T-helper 9 cell (primary cell): ENCODE measurements around the gene SLC16A10.
"Not testable (repeated sequence)": the region's sequence is repeated elsewhere in the genome, so short reads cannot be mapped to it uniquely, and the experiment has no call there.

Experiments
- DNase-seq: peaks from one replicate; pipeline ENCODE4 v3.0.0-alpha.2; 2020

The SLC16A10 gene

DNA sequence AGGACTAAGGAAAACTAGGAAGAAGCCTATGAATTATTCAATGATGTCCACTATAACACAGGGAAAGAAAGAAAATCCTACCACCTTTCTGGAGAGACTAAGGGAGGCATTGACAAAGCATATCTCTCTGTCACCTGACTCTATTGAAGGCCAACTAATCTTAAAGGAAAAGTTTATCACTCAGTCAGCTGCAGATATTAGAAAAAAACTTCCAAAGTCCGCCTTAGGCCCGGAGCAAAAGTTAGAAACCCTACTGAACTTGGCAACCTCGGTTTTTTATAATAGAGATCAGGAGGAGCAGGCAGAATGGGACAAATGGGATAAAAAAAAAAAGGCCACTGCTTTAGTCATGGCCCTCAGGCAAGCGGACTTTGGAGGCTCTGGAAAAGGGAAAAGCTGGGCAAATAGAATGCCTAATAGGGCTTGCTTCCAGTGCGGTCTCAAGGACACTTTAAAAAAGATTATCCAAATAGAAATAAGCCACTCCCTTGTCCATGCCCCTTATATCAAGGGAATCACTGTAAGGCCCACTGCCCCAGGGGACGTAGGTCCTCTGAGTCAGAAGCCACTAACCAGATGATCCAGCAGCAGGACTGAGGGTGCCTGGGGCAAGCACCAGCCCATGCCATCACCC lies 47.0 kb downstream of the SLC16A10 start:
- not testable (repeated sequence) for DNase-seq

- DNase-seq: not testable (repeated sequence)
These were observed 50.3 kb downstream of the SLC16A10 start for GRCh38 chr6:111137489-111138093.

GRCh38 chr6:111147440-111147839 lies 60.1 kb downstream of the SLC16A10 start:
- DNase-seq: no peak

- no peak for DNase-seq
These were observed 60.8 kb downstream of the SLC16A10 start for GRCh38 chr6:111148110-111148509.

- no peak for DNase-seq
These were observed 63.3 kb downstream of the SLC16A10 start for GRCh38 chr6:111150577-111150976.

- no peak for DNase-seq
These were observed 67.7 kb downstream of the SLC16A10 start for GRCh38 chr6:111154981-111155380.

DNA sequence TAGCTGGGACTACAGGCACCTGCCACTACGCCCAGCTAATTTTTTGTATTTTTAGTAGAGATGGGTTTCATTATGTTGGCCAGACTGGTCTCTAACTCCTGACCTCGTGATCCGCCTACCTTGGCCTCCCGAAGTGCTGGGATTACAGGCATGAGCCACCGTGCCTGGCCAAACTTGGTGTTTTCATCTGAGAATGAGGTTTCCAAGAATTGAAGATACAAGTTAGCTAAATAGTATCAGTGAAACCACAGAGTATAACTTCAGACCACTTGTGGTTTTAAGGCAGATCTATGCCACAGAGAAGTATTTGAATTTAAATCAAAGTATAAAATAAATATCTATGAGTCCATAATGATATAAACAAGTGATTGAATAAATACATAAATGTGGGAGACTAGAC lies 70.1 kb downstream of the SLC16A10 start:
- no peak for DNase-seq

- no peak for DNase-seq
These were observed 72.3 kb downstream of the SLC16A10 start for GRCh38 chr6:111159633-111160032.

- no peak for DNase-seq
These were observed 74.3 kb downstream of the SLC16A10 start for GRCh38 chr6:111161650-111162049.

GRCh38 chr6:111162504-111162903 lies 75.2 kb downstream of the SLC16A10 start:
- no peak for DNase-seq

DNA sequence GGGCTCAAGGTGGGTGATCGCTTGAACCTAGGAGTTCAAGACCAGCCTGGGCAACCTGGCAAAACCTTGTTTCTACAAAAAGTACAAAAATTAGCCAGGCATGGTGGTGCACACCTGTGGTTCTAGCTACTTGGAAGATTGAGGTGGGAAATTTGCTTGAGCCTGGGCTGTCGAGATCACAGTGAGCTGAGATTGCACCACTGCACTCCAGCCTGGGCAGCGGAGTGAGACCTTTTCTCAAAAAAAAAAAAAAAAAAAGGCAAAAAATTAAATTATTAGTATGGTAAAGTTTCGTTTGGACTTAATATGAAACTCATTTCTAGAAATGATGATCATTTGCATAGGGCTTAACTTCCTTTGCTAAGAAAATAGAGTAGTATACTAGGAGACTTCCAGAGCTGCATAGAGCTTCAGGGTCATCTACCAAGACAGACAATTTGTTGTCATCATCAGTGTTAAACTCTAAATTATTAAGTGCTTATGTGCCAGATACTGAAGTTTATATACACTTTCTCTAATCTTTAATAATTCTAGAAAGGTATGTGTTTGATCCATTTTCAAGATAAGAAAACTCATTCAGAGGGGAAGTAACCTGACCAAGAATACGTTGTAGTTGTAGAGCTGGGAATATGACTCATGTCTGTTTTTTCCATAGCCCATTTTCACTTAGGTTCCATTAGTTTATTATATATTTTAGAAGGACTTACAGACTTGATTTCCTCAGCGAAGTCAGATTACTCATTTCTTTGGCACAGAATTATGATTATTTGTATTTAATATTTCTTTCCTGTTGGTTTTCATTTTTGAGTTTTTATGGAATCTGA lies 84.5 kb downstream of the SLC16A10 start:
- no peak for DNase-seq

DNA sequence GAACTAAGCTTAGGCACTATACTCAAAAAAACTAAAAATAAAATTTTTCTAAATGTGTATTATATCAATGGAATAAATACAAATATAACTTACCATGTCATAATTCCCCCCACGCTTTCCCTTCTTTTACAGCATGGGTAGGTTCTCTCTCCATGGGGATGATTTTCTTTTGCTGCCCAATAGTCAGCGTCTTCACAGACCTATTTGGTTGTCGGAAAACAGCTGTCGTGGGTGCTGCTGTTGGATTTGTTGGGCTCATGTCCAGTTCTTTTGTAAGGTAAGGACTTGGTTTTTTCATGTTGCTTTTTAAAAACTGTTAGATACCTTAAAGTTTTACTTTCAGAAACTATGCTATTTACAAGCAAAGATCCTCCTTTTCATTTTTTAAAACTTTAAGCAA lies 85.3 kb downstream of the SLC16A10 start:
- DNase-seq: no peak

DNA sequence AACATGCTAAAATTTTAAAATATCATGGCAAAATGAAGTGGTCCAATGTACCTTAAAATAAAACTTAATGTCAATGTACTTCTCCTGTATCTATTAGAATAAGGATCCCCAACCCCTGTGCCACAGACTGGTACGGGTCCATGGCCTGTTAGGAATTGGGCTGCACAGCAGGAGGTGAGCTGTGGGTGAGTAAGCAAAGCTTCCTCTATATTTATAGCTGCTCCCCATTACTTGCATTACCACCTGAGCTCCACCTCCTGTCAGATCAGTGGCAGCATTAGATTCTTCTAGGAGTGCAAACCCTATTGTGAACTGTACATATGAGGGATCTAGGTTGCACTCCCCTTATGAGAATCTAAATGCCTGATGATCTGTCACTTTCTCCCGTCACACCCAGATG lies 86.0 kb downstream of the SLC16A10 start:
- DNase-seq: no peak

DNA sequence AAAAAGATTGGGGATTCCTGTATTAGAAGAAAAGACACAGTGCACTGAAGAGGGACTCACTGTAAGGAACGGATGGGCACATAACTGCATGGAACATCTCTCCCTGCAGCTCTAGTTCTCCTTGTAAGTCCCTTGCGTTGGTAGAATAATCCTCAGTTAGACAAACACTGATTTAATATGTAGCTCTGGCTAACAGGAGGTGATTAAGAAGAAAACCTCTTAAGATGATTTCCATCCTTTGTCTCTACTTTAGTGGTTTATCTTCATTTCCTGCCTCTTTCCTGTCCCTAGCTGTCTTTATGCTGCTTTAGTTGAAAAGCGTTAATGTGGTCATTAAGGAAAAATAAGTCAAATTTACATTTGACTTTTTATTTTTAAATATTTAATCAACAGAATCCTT lies 86.6 kb downstream of the SLC16A10 start:
- no peak for DNase-seq

DNA sequence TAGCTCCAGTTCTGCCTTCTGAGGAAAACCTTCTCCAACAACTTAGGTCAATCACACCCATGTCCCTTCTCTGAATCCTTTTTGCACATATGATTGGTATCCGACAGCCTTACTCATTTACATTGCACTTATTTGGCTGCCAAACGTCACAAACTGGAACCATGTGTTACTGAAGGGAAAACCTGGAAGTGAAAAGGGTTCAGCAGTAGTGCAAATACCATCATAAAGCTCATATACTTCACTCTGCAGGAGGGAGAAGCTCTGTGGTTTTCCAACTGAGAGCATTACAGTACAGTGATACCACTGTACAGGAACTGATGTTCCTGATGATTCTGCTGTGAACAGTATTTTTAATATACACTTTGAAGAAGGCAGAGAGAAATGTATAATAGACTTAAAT lies 87.8 kb downstream of the SLC16A10 start:
- no peak for DNase-seq

- no peak for DNase-seq
These were observed 88.9 kb downstream of the SLC16A10 start for GRCh38 chr6:111176038-111176759.

- no peak for DNase-seq
These were observed 89.4 kb downstream of the SLC16A10 start for GRCh38 chr6:111176760-111177099.

- DNase-seq: no peak
These were observed 89.8 kb downstream of the SLC16A10 start for GRCh38 chr6:111177131-111177530.

GRCh38 chr6:111183702-111184517 lies 96.6 kb downstream of the SLC16A10 start:
- no peak for DNase-seq

- no peak for DNase-seq
These were observed 97.7 kb downstream of the SLC16A10 start for GRCh38 chr6:111184827-111185532.

- no peak for DNase-seq
These were observed 98.7 kb downstream of the SLC16A10 start for GRCh38 chr6:111185954-111186353.

DNA sequence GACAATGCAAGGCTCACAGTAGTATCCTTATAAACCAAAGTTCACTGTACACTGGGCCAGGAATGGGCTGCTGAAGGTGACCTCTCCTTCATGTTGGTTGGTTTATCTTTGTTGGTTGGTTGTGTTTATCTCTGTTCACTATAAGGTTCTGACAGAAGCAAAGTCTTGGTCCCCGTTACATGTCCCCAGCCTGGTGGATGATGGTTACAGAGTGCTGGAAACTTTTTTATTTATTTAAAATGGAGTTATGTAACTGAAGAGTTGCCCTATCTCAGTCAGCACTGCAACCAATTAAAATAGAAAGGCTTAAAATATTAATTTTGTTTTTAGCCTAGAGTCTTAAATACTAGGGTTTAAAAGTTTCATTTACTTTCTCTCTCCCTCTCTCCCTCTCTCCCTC lies 100.6 kb downstream of the SLC16A10 start:
- DNase-seq: no peak
